CD4-positive, alpha-beta T cell treated with Interleukin-12 subunit alpha and Interleukin-12 subunit beta, for 1 hour (primary cell): Measurements from ENCODE around the gene ZDHHC8.
A peak's percentile ranks its signal among the peaks of the same experiment; 100 is the strongest.

Source experiments
- DNase-seq: peaks from one replicate; pipeline ENCODE4 v3.0.0-alpha.2; 2020

ZDHHC8 gene

DNA sequence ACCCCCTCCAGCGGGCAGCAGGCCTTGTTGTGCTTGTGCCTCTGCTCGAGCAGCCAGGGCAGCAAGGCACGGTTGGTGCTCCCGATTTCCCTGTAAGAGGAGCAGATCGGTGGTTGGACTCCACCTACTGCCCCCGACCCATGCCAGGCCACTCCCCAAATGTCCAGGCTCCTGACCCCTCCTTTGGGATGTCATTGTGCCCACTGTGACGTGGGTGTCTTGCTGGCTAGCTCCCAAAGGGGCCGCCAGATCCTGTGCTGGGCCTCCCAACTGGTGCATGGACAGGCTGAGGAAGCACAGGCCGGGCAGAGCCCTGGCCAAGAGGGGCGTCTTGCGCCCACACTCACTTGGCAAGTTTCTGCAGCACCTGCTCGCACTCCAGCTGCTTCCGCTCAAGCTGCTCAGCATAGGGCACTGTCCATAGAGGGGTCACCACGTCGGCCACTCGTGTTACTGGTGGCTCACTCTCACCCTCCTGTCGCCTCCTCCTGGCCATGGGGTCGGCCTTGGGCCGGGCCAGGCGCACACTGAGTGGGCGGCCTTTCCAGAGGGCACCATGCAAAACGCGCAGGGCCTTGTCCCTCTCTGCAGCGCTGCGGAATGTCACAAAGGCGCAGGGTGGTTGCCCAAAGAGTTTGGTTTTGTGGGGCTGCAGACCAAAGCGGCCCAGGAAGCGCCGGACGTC is 15.8 kb upstream of the ZDHHC8 start, which contains the start of gene RANBP1:
TSS of gene RANBP1 (plus strand) at position 414 of the 685 bp plus-strand sequence. CDS start at position 495, 81 bp downstream.
- DNase-seq, result no peak

DNA sequence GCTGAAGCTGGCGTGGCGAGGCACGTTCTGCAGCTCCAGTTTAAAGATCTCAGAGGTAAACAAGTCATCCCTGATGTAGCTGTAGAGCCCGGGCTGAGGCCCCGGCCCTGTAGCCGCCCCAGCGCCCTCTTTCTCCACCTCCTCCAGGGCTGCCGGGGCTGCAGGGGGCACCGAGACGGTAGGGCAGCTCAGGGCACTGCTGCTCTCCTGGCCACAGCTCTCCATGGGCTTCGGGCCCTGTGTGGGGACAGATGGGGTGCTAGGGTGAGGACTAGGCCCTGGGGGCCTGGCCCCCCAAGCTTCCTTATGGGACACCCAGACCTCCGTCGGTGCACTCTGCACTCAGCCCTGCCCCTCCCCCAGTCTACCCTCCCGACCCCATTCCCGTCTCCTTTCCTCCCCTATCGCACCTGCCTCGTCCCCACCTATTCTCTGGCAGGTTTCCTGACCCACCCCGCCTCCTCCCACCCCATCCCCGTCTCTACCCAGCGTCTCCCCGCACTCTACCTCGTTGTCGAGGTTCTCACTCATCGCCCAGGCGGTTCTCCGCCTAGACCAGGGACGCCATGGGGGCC is 15.1 kb upstream of the ZDHHC8 start:
- no peak for DNase-seq

DNA sequence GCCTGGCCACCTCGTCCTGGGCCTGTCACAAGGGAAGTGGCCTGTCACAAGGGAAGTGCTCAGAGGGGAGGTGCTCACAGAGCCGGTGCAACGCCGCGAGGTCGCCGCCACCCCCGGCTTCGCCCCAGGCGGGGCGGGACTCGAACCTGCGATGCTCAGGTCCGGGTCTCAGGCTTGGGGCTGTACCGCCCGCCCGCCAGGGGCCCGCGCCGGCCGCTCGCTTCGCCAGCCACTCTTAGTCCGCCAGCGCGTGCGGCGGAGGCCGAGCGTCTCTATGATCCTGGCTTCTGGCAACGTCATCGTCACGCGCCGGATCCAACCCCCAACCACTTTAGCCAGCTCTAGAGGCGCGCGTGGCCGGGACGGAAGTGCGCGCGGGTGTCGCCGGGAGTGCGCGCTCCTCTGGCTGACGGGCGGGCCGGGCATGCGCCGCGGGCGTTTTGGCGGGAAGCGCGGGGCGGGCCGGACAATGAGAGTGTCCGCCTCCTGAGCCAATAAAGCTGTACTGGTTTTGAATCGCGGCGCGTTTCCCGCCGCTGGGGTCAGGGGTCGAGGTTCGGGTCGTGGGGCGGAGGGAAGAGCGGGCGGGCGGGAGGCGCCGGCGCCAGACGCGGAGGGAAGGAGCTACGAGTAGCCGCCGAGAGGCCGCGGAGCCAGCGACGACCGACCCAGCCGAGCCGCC is 14.5 kb upstream of the ZDHHC8 start, which contains the start of gene TRMT2A:
TSS of gene TRMT2A (minus strand) at position 276 of the 682 bp plus-strand sequence. CDS start 320 bp downstream, outside the sequence.
- DNase-seq, result peak; percentile 98

DNA sequence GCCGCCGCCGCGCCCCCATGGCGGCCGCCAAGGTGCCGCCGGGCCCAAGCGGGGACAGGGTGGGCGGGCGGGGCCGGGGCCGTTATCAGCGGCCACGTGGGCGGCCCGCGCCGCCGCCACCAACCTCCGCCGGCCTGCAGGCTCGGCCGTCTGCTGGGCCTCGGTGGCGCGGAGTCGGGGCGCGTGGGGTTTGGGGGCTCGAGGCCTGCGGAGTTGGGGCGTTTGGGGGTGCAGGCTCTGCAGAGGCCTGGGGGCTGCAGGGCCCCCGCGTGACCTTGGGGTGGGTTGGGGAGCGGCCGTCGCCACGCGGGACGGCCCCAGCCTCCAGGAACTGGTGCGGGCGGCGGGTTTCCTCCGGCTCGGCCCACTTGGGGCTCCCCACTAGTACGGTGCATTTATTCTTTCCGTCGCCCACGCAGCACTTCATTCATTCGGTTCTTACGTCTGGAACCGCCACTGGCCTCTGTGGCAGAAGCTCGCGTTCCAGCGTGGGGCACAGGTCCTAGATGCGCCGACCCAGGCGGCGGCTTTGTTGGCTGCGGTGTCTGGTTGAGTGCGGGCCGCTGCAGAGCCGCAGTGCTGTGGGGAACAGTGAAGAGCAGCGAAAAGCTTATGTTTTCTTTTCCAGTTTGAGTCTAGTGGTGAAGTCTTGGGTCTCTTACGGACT is 13.8 kb upstream of the ZDHHC8 start:
- DNase-seq, result peak; percentile 60

DNA sequence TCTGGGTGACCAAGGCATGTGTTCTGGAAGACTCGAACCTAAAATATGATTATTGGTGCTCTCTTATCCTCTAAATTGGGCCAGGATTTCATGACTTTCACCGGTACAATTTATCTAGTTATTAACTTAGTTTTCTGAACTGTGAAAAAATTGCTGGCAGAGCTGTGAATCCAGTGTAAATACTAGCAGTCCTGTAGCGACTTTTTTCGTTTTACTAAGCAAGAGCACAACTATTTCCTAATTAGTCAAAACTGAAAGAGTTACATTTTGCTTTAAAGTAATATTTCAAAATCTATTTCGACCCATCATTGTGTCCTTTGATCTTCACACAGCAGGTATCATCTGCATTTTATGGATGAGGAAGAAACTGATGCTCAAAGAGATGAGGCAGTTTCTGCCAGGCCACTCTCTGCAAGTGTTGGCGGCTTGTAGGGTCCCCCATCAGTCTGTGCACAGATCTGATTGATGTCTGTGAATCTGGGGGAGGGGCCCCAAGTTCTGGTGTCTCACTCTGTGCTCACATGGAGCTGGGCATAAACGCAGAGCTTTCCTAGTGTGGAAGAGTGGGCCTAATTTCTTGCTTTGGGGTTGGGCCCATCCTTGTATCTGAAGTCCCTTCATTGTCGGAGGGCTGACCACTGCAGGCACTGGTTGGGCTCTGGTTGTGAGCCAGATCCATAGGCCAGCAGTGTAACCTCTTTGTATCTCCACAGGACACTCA is 13.1 kb upstream of the ZDHHC8 start:
- no peak for DNase-seq

DNA sequence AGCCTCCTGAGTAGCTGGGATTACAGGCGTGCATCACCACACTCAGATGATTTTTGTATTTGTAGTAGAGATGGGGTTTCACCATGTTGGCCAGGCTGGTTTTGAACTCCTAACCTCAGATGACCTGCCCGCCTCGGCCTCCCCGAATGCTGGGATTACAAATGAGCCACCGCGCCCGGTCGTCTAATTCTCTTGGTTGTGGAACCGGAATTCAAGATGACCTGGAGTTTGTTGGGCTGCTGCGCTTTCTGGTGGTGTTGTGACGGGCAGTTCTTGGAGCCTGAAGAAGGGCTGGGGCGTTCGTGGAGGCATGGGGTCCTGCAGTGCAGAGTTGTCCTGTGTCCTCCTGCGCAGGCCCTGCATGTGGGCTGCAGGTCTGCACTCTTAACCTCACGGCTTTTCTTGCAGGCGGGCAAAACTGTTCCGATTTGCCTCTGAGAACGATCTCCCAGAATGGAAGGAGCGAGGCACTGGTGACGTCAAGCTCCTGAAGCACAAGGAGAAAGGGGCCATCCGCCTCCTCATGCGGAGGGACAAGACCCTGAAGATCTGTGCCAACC is 9.7 kb upstream of the ZDHHC8 start:
- no peak for DNase-seq

DNA sequence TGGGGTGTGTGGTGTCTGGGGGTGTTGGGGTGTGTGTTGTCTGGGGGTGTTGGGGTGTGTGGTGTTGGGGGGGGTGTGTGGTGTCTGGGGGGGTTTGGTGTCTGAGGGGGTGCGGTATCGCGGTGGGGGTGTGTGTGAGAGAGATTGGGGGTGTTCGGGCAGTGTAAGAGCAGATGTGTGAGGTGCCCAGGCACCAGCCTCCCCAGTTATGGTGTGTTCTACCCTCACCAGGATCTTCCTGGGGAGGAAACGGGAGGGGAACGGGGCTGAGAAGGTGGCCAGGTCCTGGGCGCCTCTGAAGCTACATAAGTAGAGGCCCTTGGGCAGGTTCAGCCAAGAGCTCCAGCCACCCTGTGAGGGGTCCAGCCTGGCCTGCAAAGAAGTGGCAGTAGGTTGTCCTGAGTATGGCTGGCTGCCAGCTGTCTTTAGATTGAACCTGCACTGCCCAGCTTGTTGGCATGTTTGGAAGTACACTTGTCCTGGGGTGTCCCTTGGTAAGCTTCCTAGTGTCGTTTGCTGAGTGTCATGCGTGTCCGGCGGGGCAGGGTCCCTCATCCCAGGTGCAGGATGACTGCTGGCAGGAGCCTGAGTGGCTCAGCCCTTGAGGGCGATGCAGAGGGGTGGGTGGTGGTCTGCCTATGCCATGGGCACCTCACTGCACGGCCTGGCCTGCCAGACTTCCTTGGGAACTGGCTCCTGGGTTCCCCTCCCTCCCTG is 8.1 kb upstream of the ZDHHC8 start:
- no peak for DNase-seq

DNA sequence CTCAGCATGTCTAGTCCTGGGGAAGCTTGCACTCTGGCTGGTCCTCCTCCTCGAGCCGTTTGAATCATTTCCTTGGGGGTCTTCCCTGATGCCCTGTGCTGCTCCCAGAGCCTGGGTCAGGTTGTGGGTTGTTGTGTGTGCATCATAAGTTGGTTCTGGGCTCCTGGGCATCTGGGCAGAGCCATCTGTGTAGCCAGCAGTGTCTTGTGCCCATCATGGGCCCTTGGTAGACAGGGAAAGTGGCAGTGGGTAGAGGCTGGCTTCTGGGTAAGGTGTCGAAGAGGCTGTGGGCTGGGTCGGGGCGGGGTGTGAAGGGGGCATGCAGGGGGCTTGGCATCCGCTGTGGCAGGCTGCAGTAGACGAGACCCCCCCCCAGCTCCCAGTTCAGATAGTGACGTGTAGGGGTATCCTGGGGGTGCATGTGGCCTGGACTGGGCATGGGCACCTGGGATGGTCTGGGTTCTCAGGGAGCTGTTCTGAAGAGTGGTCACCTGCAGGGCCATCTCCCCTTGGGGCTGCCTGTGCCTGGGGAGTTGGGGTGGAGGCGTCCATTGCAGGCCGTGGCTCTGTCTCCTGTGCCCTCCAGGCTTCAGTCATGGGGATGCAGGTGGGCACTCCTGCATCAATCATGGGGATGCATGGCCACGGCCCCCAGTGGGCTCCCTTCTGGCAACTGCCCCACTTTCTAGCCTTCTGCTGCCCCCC is 7.4 kb upstream of the ZDHHC8 start:
- no peak for DNase-seq

DNA sequence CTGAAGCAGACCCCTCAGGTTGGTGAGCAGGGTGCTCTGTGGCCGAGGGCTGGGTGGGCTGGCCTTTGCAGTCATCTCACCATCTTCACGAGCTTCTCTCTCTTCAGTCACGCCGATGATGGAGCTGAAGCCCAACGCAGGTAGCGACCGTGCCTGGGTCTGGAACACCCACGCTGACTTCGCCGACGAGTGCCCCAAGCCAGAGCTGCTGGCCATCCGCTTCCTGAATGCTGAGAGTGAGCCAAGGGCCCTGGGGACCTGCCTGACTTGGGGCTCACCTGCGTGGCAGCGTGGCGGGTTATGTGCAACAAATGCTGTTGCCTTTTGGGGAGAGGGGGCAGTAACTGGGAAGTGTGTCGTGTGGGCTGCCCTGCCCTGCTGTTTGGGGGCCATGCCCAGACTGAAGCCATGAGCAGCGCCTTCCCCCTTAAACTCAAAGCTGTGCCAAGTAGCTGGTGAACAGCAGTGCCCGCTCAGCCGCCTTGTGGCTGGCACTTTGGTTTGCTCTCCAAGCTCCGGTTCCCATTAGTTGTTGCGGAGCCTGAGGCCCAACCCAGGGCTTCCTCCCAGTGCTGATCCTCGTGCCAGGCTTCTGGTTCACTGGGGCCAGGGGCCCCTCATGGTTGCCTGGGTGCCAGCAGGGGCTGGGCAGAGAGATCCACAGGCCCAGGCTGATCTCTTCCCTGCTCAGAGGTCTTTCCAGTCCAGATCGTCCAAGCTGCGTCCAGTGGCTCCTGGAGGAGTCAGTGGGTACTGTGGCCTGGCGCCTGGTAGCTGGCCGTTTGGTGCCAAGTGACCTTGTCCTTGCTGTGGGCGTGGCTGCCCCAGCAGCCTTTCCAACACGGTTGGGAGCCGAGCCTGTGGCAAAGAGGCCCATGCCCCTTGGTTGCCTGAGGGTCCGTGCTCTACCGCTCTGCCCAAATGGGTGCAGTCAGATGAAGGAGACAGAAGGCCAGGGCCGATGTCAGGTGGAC is 6.1 kb upstream of the ZDHHC8 start:
- no peak for DNase-seq

DNA sequence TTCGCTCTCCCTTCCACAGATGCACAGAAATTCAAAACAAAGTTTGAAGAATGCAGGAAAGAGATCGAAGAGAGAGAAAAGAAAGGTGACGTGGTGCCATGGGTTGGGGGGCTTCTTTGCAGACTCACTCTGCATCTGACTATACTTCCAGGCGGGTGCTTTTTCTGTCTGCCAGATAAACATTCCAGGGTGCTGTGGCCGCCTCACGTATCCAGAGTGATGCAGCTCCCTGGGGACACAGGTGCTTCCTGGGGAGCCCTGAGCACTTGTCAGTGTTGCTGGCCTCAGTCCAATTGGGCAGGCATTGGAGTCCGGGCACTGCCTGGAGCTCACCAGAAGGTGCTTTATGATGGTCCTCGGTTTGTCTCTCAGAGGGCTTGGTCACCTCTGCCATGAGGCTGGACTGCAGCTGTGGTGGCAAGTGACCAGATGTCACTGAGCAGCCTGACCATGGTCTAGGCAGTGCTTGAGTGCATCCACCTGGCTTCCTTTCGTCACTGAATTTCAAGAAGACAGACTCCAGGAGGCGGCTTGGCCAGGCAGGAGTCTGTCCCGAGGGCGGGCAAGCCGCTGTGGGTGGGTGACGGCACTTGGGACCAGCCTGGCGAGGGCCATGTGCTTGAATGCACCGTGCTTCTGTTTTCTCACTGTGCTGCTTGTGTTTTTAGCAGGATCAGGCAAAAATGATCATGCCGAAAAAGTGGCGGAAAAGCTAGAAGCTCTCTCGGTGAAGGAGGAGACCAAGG is 5.1 kb upstream of the ZDHHC8 start:
- no peak for DNase-seq

DNA sequence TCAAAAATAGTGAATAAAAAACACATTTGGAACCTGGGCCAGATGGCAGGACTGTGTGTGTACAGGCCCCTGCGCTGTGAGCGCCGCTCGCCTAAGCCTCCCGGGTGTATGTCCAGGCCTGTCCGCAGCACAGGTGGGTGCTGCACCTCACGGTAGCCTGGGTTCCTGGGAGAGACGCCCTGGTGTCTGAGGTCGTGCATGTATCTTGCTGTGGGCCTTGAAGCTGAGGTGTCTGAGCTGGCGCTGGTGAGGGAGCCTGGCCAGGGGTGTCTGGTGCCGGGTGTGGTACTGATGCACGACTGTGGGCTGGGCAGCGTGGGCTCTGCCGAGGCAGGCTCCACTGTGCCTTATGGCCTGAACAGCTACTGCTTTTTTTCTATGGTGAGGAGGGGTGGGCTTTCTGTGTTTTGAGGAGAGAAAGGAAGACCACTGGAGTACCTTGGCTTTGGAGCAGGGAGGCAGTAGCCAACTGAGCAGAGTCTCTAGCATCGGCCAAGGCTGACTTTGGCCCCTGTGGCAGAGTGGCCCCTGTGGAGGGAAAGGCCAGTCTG is 4.2 kb upstream of the ZDHHC8 start:
- DNase-seq, result no peak

DNA sequence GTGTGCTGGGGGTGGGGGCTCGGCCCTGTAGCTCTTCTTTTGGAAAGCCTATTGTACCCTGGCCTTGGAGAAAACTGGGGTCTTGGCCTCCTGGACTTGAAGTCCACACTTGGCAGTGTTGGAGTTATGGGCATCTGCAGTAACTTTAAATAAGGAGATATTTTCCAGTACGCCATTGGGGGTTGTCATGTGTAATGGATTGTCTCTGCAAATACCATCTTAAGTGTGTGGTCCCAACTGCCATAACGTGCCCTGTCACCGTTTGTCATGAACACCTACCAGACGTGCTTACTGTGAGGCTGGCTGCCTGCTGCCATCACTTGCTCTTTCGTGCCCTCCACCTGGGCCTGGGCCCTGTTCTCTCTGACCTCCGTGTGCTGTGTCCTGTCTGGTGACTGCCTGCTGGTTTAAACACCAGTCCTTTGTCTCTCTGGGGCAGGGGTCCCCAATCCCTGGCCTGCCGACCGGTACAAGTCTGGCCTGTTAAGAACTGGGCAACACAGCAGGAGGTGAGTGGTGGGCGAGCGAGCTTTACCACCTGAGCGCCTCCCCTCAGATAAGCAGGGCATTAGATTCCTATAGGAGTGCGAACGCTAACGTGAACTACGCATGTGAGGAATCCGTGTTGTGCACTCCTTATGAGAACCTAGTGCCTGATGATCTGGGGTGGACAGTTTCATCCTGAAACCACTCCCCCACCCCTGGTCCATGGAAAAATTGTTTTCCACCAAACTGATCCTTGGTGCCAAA is 3.6 kb upstream of the ZDHHC8 start:
- no peak for DNase-seq

DNA sequence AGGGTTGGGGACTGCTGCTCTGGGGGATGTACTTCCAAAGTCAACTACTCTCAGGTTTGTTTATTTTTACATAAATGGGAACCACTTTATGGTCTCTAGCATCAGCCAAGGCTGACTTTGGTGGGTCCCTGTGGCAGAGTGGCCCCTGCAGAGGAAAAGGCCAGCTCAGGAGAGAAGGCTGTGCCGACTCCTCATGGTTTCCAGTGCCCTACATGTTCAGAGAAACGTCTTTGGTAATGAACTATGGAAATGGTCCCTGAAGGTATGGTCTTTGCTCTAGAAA is 3.0 kb upstream of the ZDHHC8 start:
- no peak for DNase-seq

DNA sequence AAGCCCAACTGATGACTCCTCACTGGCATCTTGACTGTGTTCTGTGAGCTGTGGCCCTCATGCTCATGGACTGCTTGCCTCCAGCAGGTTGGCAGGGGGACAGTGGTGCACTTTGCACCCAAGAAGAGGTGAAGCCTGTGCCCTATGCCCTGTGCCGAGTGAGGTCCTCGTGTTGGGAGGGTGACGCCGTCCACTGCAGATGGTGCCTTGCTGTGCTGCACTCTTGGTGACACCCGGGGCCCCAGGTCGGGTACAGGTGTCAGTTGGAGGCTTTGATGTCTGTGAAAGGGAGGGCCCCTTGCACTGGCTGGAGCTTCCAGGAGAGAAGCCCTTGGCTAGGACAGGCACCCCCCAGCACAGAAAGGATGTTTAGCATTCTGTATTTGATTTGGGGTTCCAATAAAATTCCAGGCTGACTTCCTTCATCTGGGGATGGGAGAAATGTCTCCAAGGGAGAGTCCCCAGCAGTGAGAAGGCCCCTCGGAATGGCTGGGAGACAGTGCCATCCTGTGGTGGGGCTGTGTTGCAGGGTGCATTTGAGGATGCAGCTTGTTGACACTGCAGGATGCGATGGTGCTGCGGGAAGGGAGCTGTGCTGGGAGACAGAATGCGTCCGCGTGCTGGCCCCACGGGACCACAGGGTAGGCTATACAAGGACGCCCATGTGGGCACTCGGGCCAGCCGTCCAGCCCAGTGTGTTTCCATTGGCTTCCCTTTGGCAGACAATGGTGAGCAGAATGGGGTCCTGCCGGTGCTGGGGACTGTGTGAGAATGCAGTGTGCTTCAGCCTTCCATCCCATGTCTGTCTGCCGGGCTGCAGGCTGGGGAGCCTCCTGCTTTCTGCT is 2.5 kb upstream of the ZDHHC8 start:
- peak; percentile 65 for DNase-seq

DNA sequence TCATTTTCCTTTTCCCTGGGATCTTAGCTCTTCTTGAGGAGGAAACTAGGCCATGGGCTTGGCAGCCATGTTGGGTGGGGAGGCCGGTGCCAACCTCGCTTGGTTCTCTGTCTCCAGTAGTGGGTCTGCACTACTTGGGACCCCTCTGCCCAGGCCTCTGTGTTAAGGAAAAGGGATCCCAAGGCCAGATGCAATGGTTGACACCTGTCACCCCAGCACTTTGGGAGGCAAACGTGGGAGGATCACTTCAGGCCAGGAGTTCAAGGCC is 1.9 kb upstream of the ZDHHC8 start:
- no peak for DNase-seq

DNA sequence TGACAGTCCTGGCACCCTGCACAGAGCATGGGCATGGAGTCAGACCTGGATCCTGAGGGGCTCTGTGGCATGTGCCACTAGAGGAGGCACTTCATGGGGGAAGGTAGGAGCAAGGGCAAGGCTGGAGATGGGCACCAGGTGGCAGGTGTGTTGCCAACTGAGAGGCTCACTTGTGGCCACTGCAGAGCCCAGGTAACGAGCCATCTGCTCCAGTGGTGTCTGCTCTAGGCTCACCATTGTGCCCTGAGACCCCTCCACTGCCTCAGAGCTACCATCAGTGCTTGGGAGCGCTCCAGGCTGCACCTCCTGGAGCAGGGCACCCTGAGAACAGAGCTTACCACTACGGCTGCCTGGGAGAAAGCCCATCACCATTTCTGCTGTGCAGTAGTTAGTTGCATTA is 1.3 kb upstream of the ZDHHC8 start:
- DNase-seq, result peak; percentile 25

DNA sequence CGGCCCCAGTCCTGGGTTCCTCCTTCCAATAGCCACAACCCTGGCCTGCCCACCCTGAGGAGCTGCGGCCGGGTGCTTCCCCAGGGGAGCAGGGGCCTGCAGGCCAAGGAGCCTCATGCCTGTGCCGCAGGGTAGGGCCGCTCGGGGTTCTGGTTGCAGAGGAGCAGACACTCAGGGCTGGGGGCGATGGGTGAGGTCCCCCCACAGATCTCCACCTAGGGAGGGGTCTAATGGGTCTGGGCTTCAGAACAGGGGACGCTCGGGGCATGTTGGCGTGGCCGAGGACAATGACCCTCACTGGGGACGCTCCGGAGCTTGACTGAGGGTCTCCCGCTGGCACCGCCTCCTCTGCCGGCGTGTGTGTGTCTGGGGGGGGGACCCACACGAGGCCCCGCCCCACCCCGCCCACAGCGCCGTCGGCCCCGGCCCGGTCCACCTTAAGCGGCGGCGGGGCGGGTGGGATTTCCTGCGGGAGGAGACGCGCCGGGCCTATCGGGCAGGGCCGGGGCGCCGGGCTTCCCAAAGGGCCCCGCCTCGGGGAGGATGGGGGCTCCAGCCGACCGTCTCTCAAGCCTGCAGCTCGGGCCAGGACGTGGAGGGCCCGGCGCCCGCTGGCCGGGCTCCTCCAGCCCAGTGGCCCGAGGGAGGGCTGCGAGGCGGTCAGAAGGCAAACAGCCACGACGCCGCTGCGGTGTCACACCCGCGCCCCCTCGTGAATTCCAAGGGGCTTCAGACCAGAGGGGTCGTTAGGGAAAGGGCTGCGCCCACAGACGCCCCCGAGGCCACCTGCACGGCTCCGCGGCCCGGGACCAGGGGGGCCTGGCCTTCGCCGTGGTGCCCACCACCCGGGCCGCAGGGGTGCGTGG is 640 bp upstream of the ZDHHC8 start:
- peak; percentile 83 for DNase-seq
